GM18861 (cell line): Measurements from ENCODE around the gene ARL4C.

Experiments used
- ATAC-seq: cut with Tn5 transposase; IDR thresholded peaks from one replicate; pipeline ENCODE4 v1.9.1; 2021; ENCODE audit not compliant: unreplicated experiment

The ARL4C gene

GRCh38 chr2:234500394-234501006, 3.6 kb upstream of the ARL4C start:
- peak; percentile 62 for ATAC-seq

- ATAC-seq: no peak
Measured at GRCh38 chr2:234497594-234498235, 834 bp upstream of the ARL4C start.

GRCh38 chr2:234496055-234496834, 636 bp downstream of the ARL4C start:
- ATAC-seq: no peak

- no peak for ATAC-seq
Measured at GRCh38 chr2:234495251-234496054, 1.4 kb downstream of the ARL4C start.

- no peak for ATAC-seq
Measured at GRCh38 chr2:234494361-234495250, 2.3 kb downstream of the ARL4C start.

- ATAC-seq: no peak
Measured at GRCh38 chr2:234493796-234494195, 3.1 kb downstream of the ARL4C start.

GRCh38 chr2:234492717-234493485, 4.0 kb downstream of the ARL4C start:
- no peak for ATAC-seq

GRCh38 chr2:234491897-234492296, 5.0 kb downstream of the ARL4C start:
- ATAC-seq: no peak

GRCh38 chr2:234491281-234491680, 5.6 kb downstream of the ARL4C start:
- no peak for ATAC-seq

- ATAC-seq: no peak
Measured at GRCh38 chr2:234490271-234491091, 6.4 kb downstream of the ARL4C start.

GRCh38 chr2:234488913-234489451, 7.9 kb downstream of the ARL4C start:
- ATAC-seq: no peak

- no peak for ATAC-seq
Measured at GRCh38 chr2:234488486-234488885, 8.4 kb downstream of the ARL4C start.

GRCh38 chr2:234487356-234487755, 9.5 kb downstream of the ARL4C start:
- no peak for ATAC-seq

- no peak for ATAC-seq
Measured at GRCh38 chr2:234483568-234484251, 13.2 kb downstream of the ARL4C start.

GRCh38 chr2:234481301-234481700, 15.6 kb downstream of the ARL4C start:
- ATAC-seq: no peak

- no peak for ATAC-seq
Measured at GRCh38 chr2:234480337-234480736, 16.5 kb downstream of the ARL4C start.

- ATAC-seq: no peak
Measured at GRCh38 chr2:234479465-234479864, 17.4 kb downstream of the ARL4C start.
